HCT116 (cell line): ENCODE data around the gene TNS3. TPM values are rescaled to one million over a fixed set of nuclear protein-coding genes. Genes with fewer than 3 reads are reported as not detected.

Experiments used
- ATAC-seq: fragments of 200-7000 bp; cut with Tn5 transposase; 2 replicates; pipeline ENCODE4 v1.9.1; 2020; ENCODE audit warnings: mild to moderate bottlenecking, moderate library complexity
- BruUV-seq: library from RNA; stranded (reverse); fragments of 400-500 nt; replicated peaks from 2 replicates; lab custom pipeline; 2021; lab: Mats Ljungman, UMichigan
- CTCF ChIA-PET: fragments of 300-600 bp; sonication (Branson Sonifier 250); formaldehyde crosslinking; loops from one replicate; lab custom pipeline; 2021; ENCODE audit warnings: antibody characterized with exemption; lab: Charles Lee
- POLR2A ChIA-PET: fragments of 300-600, 350-600 bp; sonication (Branson Sonifier 250); formaldehyde crosslinking; loops from one replicate; lab custom pipeline; 2021; ENCODE audit warnings: antibody characterized with exemption; lab: Charles Lee
- RAD21 ChIA-PET, 2 experiments: fragments of 300-600 bp; sonication (Branson Sonifier 250); formaldehyde crosslinking; loops; one replicate each; lab custom pipeline; 2023; ENCODE audit warnings: low total read pairs in 2 of 2; ENCODE audit not compliant: uncharacterized antibody in 2 of 2, unreplicated experiment in 2 of 2, low non-redundant PET in 1 of 2; lab: Charles Lee
- DNase-seq: peaks from one replicate; pipeline ENCODE4 v3.0.0-alpha.2; 2010; ENCODE audit warnings: low read depth, low spot score
- H2AFZ ChIP-seq: fragments of 200-600 bp; shearing (Covaris generic), sonication (generic); 2 replicates; pipeline ENCODE4 v1.6.1; 2017; ENCODE audit warnings: low read depth, mixed run types, mixed read lengths, antibody characterized with exemption, low read length; ENCODE audit not compliant: poor library complexity, severe bottlenecking
- H3K27ac ChIP-seq: 2 replicates; pipeline ENCODE4 v1.5.1; 2012; ENCODE audit warnings: low read depth, low read length
- H3K27me3 ChIP-seq: fragments of 200-600 bp; sonication (generic); 2 replicates; pipeline ENCODE4 v1.6.1; 2016; ENCODE audit warnings: mixed run types, low read length, mixed read lengths; ENCODE audit not compliant: insufficient read depth
- H3K36me3 ChIP-seq, 2 experiments: fragments of 200-500 bp in 1 of 2; fragments of 200-600 bp in 1 of 2; sonication (Bioruptor generic) in 1 of 2; sonication (generic) in 1 of 2; 2 replicates each; pipeline versions ENCODE4 v1.5.1 to v1.6.1; 2014 to 2016; ENCODE audit warnings: low read length in 2 of 2, inconsistent platforms in 1 of 2, mixed read lengths in 1 of 2, mixed run types in 1 of 2; ENCODE audit not compliant: insufficient read depth in 2 of 2, control insufficient read depth in 1 of 2
- H3K4me1 ChIP-seq, 2 experiments: fragments of 200-600 bp in 1 of 2; sonication (generic) in 1 of 2; 2 replicates each; pipeline versions ENCODE4 v1.5.1 to v1.6.1; 2012 to 2017; ENCODE audit warnings: low read length in 2 of 2, inconsistent platforms in 1 of 2, mild to moderate bottlenecking in 1 of 2, mixed read lengths in 1 of 2, mixed run types in 1 of 2, moderate library complexity in 1 of 2; ENCODE audit not compliant: insufficient read depth in 2 of 2, control insufficient read depth in 1 of 2
- H3K4me2 ChIP-seq: fragments of 200-600 bp; sonication (generic); 2 replicates; pipeline ENCODE4 v1.6.1; 2017; ENCODE audit warnings: mixed run types, low read length, mixed read lengths
- H3K4me3 ChIP-seq, 2 experiments: fragments of 200-600 bp in 1 of 2; sonication (generic) in 1 of 2; replicated peaks in 1 of 2; 2 replicates each; pipeline ENCODE4 v1.5.1; 2011 to 2016; ENCODE audit warnings: low read length in 2 of 2, control low read depth in 1 of 2, low read depth in 1 of 2, mild to moderate bottlenecking in 1 of 2, mixed read lengths in 1 of 2, mixed run types in 1 of 2
- H3K79me2 ChIP-seq: fragments of 200-600 bp; sonication (generic); 2 replicates; pipeline ENCODE4 v1.6.1; 2017; ENCODE audit warnings: mild to moderate bottlenecking, mixed run types, low read length, moderate library complexity, mixed read lengths; ENCODE audit not compliant: insufficient read depth
- H3K9ac ChIP-seq: fragments of 200-600 bp; sonication (generic); 2 replicates; pipeline ENCODE4 v1.6.1; 2016; ENCODE audit warnings: low read length, mixed read lengths
- H3K9me2 ChIP-seq: fragments of 200-600 bp; sonication (generic), shearing (Covaris generic); 2 replicates; pipeline ENCODE4 v1.6.1; 2017; ENCODE audit warnings: mixed run types, mild to moderate bottlenecking, moderate library complexity; ENCODE audit not compliant: insufficient read depth
- H3K9me3 ChIP-seq, 2 experiments: fragments of 200-500 bp in 1 of 2; fragments of 200-600 bp in 1 of 2; sonication (Bioruptor generic) in 1 of 2; sonication (generic) in 1 of 2; 2 replicates each; pipeline ENCODE4 v1.6.1; 2014 to 2017; ENCODE audit warnings: low read length in 2 of 2, mixed read lengths in 2 of 2, inconsistent platforms in 1 of 2, low read depth in 1 of 2, mild to moderate bottlenecking in 1 of 2, mixed run types in 1 of 2, moderate library complexity in 1 of 2; ENCODE audit not compliant: control insufficient read depth in 1 of 2, insufficient read depth in 1 of 2
- H4K20me1 ChIP-seq: fragments of 200-600 bp; sonication (generic), shearing (Covaris generic); 2 replicates; pipeline ENCODE4 v1.6.1; 2017; ENCODE audit warnings: mixed run types, mild to moderate bottlenecking, moderate library complexity; ENCODE audit not compliant: insufficient read depth
- ATF3 ChIP-seq: IDR thresholded peaks from 2 replicates; pipeline ENCODE4 v1.6.1; 2012
- CBX3 ChIP-seq: IDR thresholded peaks from 2 replicates; pipeline ENCODE4 v1.6.1; 2012; ENCODE audit warnings: low read depth
- CTCF ChIP-seq, 3 experiments: fragments of 200-600 bp in 1 of 3; sonication (generic) in 1 of 3; IDR thresholded peaks in 2 of 3; conservative IDR thresholded peaks in 1 of 3; 2 replicates each; pipeline ENCODE4 v1.5.1; 2012 to 2017; ENCODE audit warnings: low read depth in 2 of 3, low read length in 2 of 3, antibody characterized with exemption in 1 of 3, borderline replicate concordance in 1 of 3, control low read depth in 1 of 3, mild to moderate bottlenecking in 1 of 3, mixed read lengths in 1 of 3, mixed run types in 1 of 3, moderate library complexity in 1 of 3; ENCODE audit not compliant: insufficient read depth in 1 of 3
- EGR1 ChIP-seq: IDR thresholded peaks from 2 replicates; pipeline ENCODE4 v1.6.1; 2012; ENCODE audit warnings: low read depth
- EZH2 ChIP-seq: fragments of 200-600 bp; sonication (generic); IDR thresholded peaks from 2 replicates; pipeline ENCODE4 v1.6.1; 2017; ENCODE audit warnings: antibody characterized with exemption, mixed run types
- FOSL1 ChIP-seq: IDR thresholded peaks from 2 replicates; pipeline ENCODE4 v1.6.1; 2012; ENCODE audit warnings: low read depth
- JUND ChIP-seq: IDR thresholded peaks from 2 replicates; pipeline ENCODE4 v1.6.1; 2012
- RAD21 ChIP-seq: IDR thresholded peaks from 2 replicates; pipeline ENCODE4 v1.6.1; 2012; ENCODE audit warnings: low read depth, mild to moderate bottlenecking
- TCF7L2 ChIP-seq: IDR thresholded peaks from 2 replicates; pipeline ENCODE4 v1.7.0; 2011; ENCODE audit warnings: borderline replicate concordance, inconsistent platforms; ENCODE audit not compliant: insufficient read depth, insufficient read length; ENCODE audit errors: extremely low read depth
- intact Hi-C: fragments of 100-400 bp; cut with micrococcal nuclease; formaldehyde crosslinking; loops from 2 replicates; pipeline ENCODE4 v1.10.0; 2022
- total RNA-seq: library from RNA; stranded (reverse); gene quantifications from one replicate; pipeline ENCODE4 v1.2.1, GENCODE V29; 2021; ENCODE audit not compliant: unreplicated experiment

The TNS3 gene
- total RNA-seq, 1 experiment from 2014 or later: 9.1 TPM

- Histone ChIP-seq H3K9ac (no peak overlapping the region), H3K36me3 (no peaks in the 10 kb centered on the region), H3K9me2 (no peaks in the 10 kb centered on the region), H2AFZ (no peak overlapping the region), H3K4me2 (no peak overlapping the region), H3K27me3 (no peaks in the 10 kb centered on the region), H3K4me1 (peaks cover 3 to 18% of the 10 kb centered on the region in 2 experiments; a peak in 3 of 4 replicates), H3K9me3 (no peaks in the 10 kb centered on the region), H4K20me1 (no peaks in the 10 kb centered on the region), H3K4me3 (no peak overlapping the region), H3K79me2 (no peaks in the 10 kb centered on the region), H3K27ac (no peak overlapping the region)
- ATAC-seq: no peak
- BruUV-seq: no TSS peak
- intact Hi-C loops: no loop called here
- CTCF ChIA-PET: interaction anchor here (1.0 kb wide), 1 partner anchor 28 kb away, joined by 3 read pairs; no protein-coding TSS in a partner anchor
- TF ChIP-seq CTCF (IDR thresholded peaks at IDR 0.05 in 2 of 3, conservative IDR thresholded peaks at IDR 0.05 in 1 of 3; ENCODE audit: borderline replicate concordance in 1 of 3, insufficient read depth in 1 of 3, low read depth in 2 of 3, low read length in 2 of 3) (no peak), TCF7L2 (no peak), CBX3 (no peak), RAD21 (no peak), JUND (no peak), EGR1 (no peak), FOSL1 (no peak), EZH2 (no peak), ATF3 (no peak)
- POLR2A ChIA-PET: no interaction called here
- RAD21 ChIA-PET: no interaction called here
- DNase-seq: no peak
These were observed 287.2 kb downstream of the TNS3 start for GRCh38 chr7:47294556-47295222.
